ENCODE results near the gene TATDN2. TPM values are rescaled to one million over a fixed set of nuclear protein-coding genes. Genes with fewer than 3 reads are reported as not detected.
A peak's percentile ranks its signal among the peaks of the same experiment; 100 is the strongest.

Gene TATDN2
- total and polyA plus RNA-seq, 9 of the 15 experiments (the other 6 are each of a cell fraction or from before 2014, with no cell fraction given) = 5.2 to 44.7 (median 25.8) TPM

- no peak for TF ChIP-seq YY1 (IDR thresholded peaks at IDR 0.05; ENCODE audit: borderline replicate concordance in 1 of 3, control insufficient read depth in 1 of 3, extremely low read depth in 1 of 3, insufficient read depth in 3 of 3, insufficient read length in 1 of 3, insufficient replicate concordance in 2 of 3, low read depth in 1 of 3, low read length in 2 of 3)
- TF ChIP-seq ZFP1 (CRISPR knock-in tag; IDR thresholded peaks at IDR 0.05) = no peak
- TF ChIP-seq RBM25 (IDR thresholded peaks at IDR 0.05; ENCODE audit: low read depth, low read length, severe bottlenecking) = no peak
- no peak for TF ChIP-seq HSF4 (CRISPR knock-in tag; IDR thresholded peaks at IDR 0.05; ENCODE audit: borderline replicate concordance)
- peak; percentile 22; the same call in 1 of the 2 replicates for TF ChIP-seq ADNP (tag; IDR thresholded peaks at IDR 0.05)
- TF ChIP-seq ZBTB2 (IDR thresholded peaks at IDR 0.05) = 0 out of 2 replicates have a peak, but pooled peaks have one; percentile 5
- TF ChIP-seq MNT (conservative IDR thresholded peaks at IDR 0.05) = no peak
- no peak for TF ChIP-seq LEF1 (IDR thresholded peaks at IDR 0.05)
- TF ChIP-seq HOXB6 (CRISPR knock-in tag; IDR thresholded peaks at IDR 0.05; ENCODE audit: borderline replicate concordance) = no peak
- no peak for TF ChIP-seq NFYB (IDR thresholded peaks at IDR 0.05; ENCODE audit: extremely low read depth, insufficient read length)
- TF ChIP-seq FOSL1 (tag; conservative IDR thresholded peaks at IDR 0.05) = no peak
- TF ChIP-seq REST (IDR thresholded peaks at IDR 0.05; ENCODE audit: borderline replicate concordance) = no peak
- TF ChIP-seq REST (CRISPR knock-in tag; IDR thresholded peaks at IDR 0.05; ENCODE audit: low read depth) = no peak
- TF ChIP-seq SAFB (IDR thresholded peaks at IDR 0.05; ENCODE audit: borderline replicate concordance, low read depth, low read length) = no peak
Observed at GRCh38 chr3:10321630-10322351, 73.5 kb downstream of the TATDN2 start (continued).

Measured in K562 (cell line).